Esophagus (tissue), 2 donors: Measurements from ENCODE around the gene ARL5B. TPM values are rescaled to one million over a fixed set of nuclear protein-coding genes. Genes with fewer than 3 reads are reported as not detected.

ENCODE experiments used
- H3K27ac ChIP-seq, 2 donors: one replicate each; pipeline ENCODE4 v1.5.1; 2013; ENCODE audit warnings: low read depth in 2 of 2, mild to moderate bottlenecking in 2 of 2, inconsistent platforms in 1 of 2, low read length in 1 of 2, moderate library complexity in 1 of 2
- H3K27me3 ChIP-seq, 2 donors: one replicate each; pipeline ENCODE4 v1.6.1; 2013; ENCODE audit warnings: low read length in 2 of 2, control low read depth in 1 of 2, mild to moderate bottlenecking in 1 of 2; ENCODE audit not compliant: insufficient read depth in 2 of 2, control insufficient read depth in 1 of 2
- H3K36me3 ChIP-seq, 2 donors: one replicate each; pipeline ENCODE4 v1.6.1; 2013; ENCODE audit warnings: low read length in 1 of 2; ENCODE audit not compliant: control insufficient read depth in 2 of 2, insufficient read depth in 2 of 2
- H3K4me1 ChIP-seq, 2 donors: one replicate each; pipeline ENCODE4 v1.6.1; 2013; ENCODE audit warnings: low read length in 1 of 2; ENCODE audit not compliant: control insufficient read depth in 2 of 2, insufficient read depth in 2 of 2
- H3K4me3 ChIP-seq, 2 donors: one replicate each; pipeline ENCODE4 v1.5.1; 2013; ENCODE audit warnings: low read length in 2 of 2, mild to moderate bottlenecking in 2 of 2, low read depth in 1 of 2, moderate library complexity in 1 of 2
- H3K9me3 ChIP-seq, 2 donors: one replicate each; pipeline ENCODE4 v1.6.1; 2013; ENCODE audit warnings: mild to moderate bottlenecking in 2 of 2, low read depth in 1 of 2, low read length in 1 of 2, moderate library complexity in 1 of 2; ENCODE audit not compliant: control insufficient read depth in 2 of 2, insufficient read depth in 1 of 2
- WGBS, 2 donors: extraction: QIAGEN DNeasy Blood & Tissue Kit; methylation state at CpG; one replicate each; pipeline ENCODE4 v1.1.7; 2013; 5-methylcytosine and 5-hydroxymethylcytosine counted together
- polyA plus RNA-seq, 2 donors: library from polyadenylated mRNA; stranded (reverse); fragments of 200-250 nt; gene quantifications; one replicate each; pipeline ENCODE4 v1.2.3, GENCODE V29; 2013
- donor health status: healthy with polysubstance abuse.
- donor health status: Bipolar disorder and iron deficiency.

ARL5B gene
- polyA plus RNA-seq, 2 donors: 2.5 to 4.6 TPM

DNA sequence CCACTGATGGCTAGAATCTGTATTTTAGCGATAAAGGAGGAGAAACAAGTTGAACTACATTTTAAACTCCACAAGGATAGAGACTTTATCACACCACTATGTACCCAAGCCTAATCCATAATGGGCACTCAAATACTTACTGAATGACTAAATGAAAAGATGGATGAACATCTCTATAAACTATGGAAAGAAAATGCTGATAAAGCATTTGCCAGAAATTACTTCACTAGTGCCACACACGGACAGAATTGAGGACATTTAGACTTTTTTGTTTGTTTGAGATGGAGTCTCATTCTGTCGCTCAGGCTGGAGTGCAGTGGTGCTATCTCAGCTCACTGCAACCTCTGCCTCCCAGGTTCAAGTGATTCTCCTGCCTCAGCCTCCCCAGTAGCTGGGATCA is 6.1 kb upstream of the ARL5B start:
- H3K27me3 ChIP-seq: no peaks in the 10 kb centered on the region
- no peaks in the 10 kb centered on the region for H3K36me3 ChIP-seq
- whole genome bisulfite sequencing, 2 donors: 91 to 94% methylated on average over 3 of the region's 3 CpGs
- H3K27ac ChIP-seq: no peak overlapping the region
- peaks cover 0 to 2% of the 10 kb centered on the region in 2 donors for H3K4me1 ChIP-seq
- H3K4me3 ChIP-seq: no peak overlapping the region
- H3K9me3 ChIP-seq: no peaks in the 10 kb centered on the region

GRCh38 chr10:18656724-18657123 is 2.5 kb upstream of the ARL5B start:
- Histone ChIP-seq H3K36me3 (no peaks in the 10 kb centered on the region), H3K27me3 (no peaks in the 10 kb centered on the region), H3K4me3 (no peak overlapping the region), H3K9me3 (no peaks in the 10 kb centered on the region), H3K4me1 (peaks cover 0 to 5% of the 10 kb centered on the region in 2 donors), H3K27ac (no peak overlapping the region)
- 84 to 85% methylated on average over 3 of the region's 3 CpGs for WGBS, 2 donors

GRCh38 chr10:18658271-18659124 is 733 bp upstream of the ARL5B start:
- Histone ChIP-seq H3K4me3 (peak overlapping the region; percentile 94), H3K9me3 (no peaks in the 10 kb centered on the region), H3K4me1 (peaks cover 0 to 6% of the 10 kb centered on the region in 2 donors), H3K27ac (peak overlapping the region; percentile 93 to 97), H3K36me3 (no peaks in the 10 kb centered on the region), H3K27me3 (no peaks in the 10 kb centered on the region)
- WGBS, 2 donors: 14% methylated on average over 23 of the region's 23 CpGs

DNA sequence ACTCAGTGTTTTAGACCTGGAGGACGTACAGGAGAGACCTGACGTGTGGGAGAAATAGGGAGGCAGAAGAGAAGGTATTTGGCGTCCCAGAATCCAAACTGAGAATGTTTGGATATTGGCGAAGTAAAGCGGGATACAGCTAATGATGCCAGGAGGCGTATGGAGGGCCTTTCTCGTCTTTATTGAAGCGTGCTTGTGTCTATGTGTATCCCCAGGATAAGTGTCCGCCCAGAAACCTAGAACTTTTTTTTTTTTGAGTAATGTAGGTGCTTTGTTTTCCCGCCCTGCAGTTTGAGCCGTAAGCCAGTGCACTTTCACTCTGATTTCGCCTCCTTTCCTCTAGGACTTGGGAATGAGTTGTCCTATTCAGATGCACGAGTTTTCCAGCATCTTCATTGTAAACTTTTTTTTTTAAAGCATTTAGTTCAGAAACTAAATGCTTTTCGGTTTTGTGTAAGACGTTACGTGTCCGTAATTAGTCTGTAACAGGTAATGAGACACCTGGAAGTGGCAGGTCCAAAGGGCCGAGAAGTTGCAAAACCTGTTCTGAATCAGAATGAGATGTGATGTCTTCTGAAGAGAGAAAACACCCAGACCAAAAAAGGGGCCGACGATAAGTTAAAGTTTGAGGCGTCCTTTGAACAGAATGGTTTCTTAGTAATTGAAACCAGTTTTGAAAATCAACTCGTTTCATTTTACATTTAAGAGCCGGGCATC is 746 bp downstream of the ARL5B start:
- WGBS, 2 donors: 0 to 1% methylated on average over 23 of the region's 23 CpGs
- Histone ChIP-seq H3K4me1 (peaks cover 0 to 6% of the 10 kb centered on the region in 2 donors), H3K36me3 (no peaks in the 10 kb centered on the region), H3K27me3 (no peaks in the 10 kb centered on the region), H3K4me3 (peak overlapping the region; percentile 94), H3K9me3 (no peaks in the 10 kb centered on the region), H3K27ac (peak overlapping the region; percentile 93 to 97)

- H3K27ac ChIP-seq: no peak overlapping the region
- 79 to 88% methylated on average over 19 of the region's 19 CpGs for WGBS, 2 donors
- no peaks in the 10 kb centered on the region for H3K36me3 ChIP-seq
- H3K27me3 ChIP-seq: no peaks in the 10 kb centered on the region
- H3K9me3 ChIP-seq: no peaks in the 10 kb centered on the region
- H3K4me1 ChIP-seq: peaks cover 0 to 6% of the 10 kb centered on the region in 2 donors
- peak overlapping the region in 1 of 2 donors; percentile 94 for H3K4me3 ChIP-seq
These were observed 1.7 kb downstream of the ARL5B start for GRCh38 chr10:18660816-18661431.

DNA sequence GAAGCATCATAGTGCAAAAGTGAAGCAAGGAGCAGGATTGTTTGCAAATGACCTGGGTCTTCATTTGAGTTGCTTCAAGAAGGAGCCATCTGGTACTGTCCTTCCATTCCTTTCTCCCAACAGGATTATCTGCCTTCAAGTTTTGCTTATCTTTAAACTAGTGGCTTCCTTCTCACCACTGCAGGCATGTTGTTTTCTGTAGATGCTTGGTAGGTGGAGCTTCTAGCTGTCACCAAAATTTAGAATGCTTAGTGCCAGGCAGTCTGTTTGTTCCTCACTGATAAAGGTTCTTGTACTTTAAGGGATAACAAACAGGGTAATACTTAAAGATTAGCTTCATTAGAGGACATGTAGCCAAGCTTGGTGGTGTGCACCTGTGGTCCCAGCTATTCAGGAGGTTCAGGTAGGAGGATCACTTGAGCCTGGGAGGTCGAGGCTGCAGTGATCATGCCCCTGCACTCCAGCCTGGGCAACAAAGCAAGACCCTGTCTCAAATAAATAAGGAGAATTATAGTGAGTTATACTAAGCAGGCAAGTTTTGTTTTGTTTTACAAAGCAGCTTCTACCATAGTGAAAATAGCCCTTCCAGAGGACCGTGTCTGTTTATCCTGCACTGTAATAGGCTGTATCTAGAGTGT is 5.7 kb downstream of the ARL5B start:
- H3K36me3 ChIP-seq: no peaks in the 10 kb centered on the region
- H3K27me3 ChIP-seq: no peaks in the 10 kb centered on the region
- peaks cover 0 to 6% of the 10 kb centered on the region in 2 donors for H3K4me1 ChIP-seq
- H3K27ac ChIP-seq: no peak overlapping the region
- no peaks in the 10 kb centered on the region for H3K9me3 ChIP-seq
- H3K4me3 ChIP-seq: no peak overlapping the region
- 89 to 96% methylated on average over 2 of the region's 2 CpGs for WGBS, 2 donors

DNA sequence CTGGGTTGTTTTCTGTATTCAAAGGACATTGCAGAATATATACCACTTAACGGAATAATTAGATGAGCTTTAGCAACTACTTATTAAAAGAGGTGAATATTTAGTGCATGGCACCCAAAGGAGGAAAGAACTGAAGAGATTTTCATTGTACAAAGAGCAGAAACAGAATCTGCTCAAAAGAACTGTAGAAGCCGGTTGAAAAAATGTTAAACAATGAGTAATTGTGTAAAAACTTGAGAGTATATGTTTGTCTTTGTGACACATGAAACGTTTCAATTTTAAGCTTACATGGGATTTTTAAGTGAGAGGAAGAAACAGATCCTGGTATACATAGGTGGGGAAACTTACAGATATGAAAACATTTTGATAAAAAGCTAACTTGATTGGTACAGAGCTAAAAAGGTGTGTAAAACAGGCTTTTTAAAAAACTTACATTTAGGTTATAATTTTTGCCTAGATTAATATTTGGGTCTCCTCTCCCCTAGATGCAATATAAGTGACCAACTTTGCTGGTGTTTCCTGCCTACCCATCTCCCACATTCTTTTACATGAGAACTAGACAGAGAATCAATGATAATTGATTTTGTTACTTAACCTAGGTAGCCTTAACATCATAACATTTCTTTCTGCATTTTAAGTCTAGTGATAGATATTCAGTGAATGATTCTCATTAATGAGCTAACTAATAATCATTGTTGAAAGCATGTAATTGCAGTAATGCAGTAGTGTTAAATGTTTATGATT is 6.8 kb downstream of the ARL5B start:
- Histone ChIP-seq H3K27ac (no peak overlapping the region), H3K4me1 (peaks cover 0 to 3% of the 10 kb centered on the region in 2 donors), H3K36me3 (no peaks in the 10 kb centered on the region), H3K4me3 (no peak overlapping the region), H3K27me3 (no peaks in the 10 kb centered on the region), H3K9me3 (no peaks in the 10 kb centered on the region)
- 48 to 50% methylated on average over 3 of the region's 3 CpGs for WGBS, 2 donors

DNA sequence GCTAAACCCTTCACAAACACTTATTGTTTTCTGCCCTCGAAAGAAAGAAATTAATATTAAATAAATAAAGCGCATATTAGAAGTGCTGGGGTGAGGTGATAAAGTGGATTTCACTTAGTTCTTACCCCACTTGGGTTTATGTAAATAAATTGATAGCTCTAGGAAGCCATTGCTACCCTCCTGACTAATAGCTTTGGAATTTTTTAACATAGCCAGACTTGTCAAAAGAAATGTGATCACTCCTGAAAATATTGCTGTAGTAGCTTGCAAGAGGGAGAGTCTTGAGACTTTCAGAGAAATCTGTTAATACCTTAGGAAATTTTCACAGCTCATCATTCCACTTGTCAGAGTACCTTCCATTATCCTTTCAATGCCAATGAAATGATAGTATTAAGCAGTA is 7.6 kb downstream of the ARL5B start:
- no peaks in the 10 kb centered on the region for H3K27me3 ChIP-seq
- no peaks in the 10 kb centered on the region for H3K9me3 ChIP-seq
- 48 to 58% methylated on average over 2 of the region's 2 CpGs for WGBS, 2 donors
- no peak overlapping the region for H3K4me3 ChIP-seq
- no peak overlapping the region for H3K27ac ChIP-seq
- peaks cover 0 to under 1% of the 10 kb centered on the region in 2 donors for H3K4me1 ChIP-seq
- no peaks in the 10 kb centered on the region for H3K36me3 ChIP-seq

- Histone ChIP-seq H3K9me3 (no peaks in the 10 kb centered on the region), H3K27ac (no peak overlapping the region), H3K27me3 (no peaks in the 10 kb centered on the region), H3K36me3 (no peaks in the 10 kb centered on the region), H3K4me1 (no peaks in the 10 kb centered on the region), H3K4me3 (no peak overlapping the region)
- 70 to 91% methylated on average over 2 of the region's 2 CpGs for WGBS, 2 donors
These were observed 8.8 kb downstream of the ARL5B start for GRCh38 chr10:18668026-18668425.
